ENCODE measurements around the gene ATP12A.

DNA sequence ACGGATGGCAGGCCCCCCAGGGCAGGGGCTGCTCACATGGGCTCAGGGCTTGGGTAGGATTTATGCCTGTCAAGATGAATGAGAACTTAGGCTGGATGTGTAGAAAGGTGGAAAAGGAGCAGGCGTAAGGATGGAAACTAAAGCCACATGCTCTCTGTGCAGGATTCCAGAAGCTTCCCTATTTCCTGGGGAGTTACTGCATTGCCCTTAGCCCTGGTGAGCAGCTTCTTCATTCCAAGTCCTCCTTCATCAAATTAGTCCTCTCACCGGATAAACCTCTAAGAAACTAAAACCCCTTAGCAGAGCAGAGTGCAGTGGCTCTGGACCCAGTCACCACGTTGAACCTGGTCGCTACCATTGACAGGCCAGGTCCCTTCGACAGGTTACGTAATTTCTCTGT is 7.4 kb downstream of the ATP12A start:
- TF ChIP-seq, protein P1, sequence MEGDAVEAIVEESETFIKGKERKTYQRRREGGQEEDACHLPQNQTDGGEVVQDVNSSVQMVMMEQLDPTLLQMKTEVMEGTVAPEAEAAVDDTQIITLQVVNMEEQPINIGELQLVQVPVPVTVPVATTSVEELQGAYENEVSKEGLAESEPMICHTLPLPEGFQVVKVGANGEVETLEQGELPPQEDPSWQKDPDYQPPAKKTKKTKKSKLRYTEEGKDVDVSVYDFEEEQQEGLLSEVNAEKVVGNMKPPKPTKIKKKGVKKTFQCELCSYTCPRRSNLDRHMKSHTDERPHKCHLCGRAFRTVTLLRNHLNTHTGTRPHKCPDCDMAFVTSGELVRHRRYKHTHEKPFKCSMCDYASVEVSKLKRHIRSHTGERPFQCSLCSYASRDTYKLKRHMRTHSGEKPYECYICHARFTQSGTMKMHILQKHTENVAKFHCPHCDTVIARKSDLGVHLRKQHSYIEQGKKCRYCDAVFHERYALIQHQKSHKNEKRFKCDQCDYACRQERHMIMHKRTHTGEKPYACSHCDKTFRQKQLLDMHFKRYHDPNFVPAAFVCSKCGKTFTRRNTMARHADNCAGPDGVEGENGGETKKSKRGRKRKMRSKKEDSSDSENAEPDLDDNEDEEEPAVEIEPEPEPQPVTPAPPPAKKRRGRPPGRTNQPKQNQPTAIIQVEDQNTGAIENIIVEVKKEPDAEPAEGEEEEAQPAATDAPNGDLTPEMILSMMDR (conservative IDR thresholded peaks at IDR 0.05; ENCODE audit: low read length) = no peak
- no peak for TF ChIP-seq EZH2phosphoT487 (IDR thresholded peaks at IDR 0.05; ENCODE audit: borderline replicate concordance)
